ENCODE results near the gene PNMA3. TPM values are rescaled to one million over a fixed set of nuclear protein-coding genes. Genes with fewer than 3 reads are reported as not detected.
"Not testable (repeated sequence)": the region's sequence is repeated elsewhere in the genome, so short reads cannot be mapped to it uniquely, and the experiment has no call there.

Gene PNMA3
- total and polyA plus RNA-seq, 7 donors: 0.16 to 0.69 (median 0.38) TPM; not detected in 3

GRCh38 chrX:153063315-153063714 lies 7.0 kb downstream of the PNMA3 start:
- intact Hi-C loops (cut with DNase I): no loop called here
- TF ChIP-seq, protein P1, sequence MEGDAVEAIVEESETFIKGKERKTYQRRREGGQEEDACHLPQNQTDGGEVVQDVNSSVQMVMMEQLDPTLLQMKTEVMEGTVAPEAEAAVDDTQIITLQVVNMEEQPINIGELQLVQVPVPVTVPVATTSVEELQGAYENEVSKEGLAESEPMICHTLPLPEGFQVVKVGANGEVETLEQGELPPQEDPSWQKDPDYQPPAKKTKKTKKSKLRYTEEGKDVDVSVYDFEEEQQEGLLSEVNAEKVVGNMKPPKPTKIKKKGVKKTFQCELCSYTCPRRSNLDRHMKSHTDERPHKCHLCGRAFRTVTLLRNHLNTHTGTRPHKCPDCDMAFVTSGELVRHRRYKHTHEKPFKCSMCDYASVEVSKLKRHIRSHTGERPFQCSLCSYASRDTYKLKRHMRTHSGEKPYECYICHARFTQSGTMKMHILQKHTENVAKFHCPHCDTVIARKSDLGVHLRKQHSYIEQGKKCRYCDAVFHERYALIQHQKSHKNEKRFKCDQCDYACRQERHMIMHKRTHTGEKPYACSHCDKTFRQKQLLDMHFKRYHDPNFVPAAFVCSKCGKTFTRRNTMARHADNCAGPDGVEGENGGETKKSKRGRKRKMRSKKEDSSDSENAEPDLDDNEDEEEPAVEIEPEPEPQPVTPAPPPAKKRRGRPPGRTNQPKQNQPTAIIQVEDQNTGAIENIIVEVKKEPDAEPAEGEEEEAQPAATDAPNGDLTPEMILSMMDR (IDR thresholded peaks at IDR 0.05): no peak
- TF ChIP-seq POLR2AphosphoS5 (IDR thresholded peaks at IDR 0.05) (no peak), POLR2A (IDR thresholded peaks at IDR 0.05) (no peak), EP300 (IDR thresholded peaks at IDR 0.05) (no peak)

GRCh38 chrX:153064061-153064460 lies 7.8 kb downstream of the PNMA3 start:
- Histone ChIP-seq H3K9me3 (no peaks in the 10 kb centered on the region), H3K36me3 (no peaks in the 10 kb centered on the region), H3K4me3 (no peak overlapping the region), H3K27ac (no peak overlapping the region), H3K4me1 (no peaks in the 10 kb centered on the region), H3K27me3 (peaks cover 0 to 3% (median 0%) of the 10 kb centered on the region in 3 donors)
- intact Hi-C loops (cut with DNase I): no loop called here
- no peak for DNase-seq
- no peak for TF ChIP-seq POLR2A (IDR thresholded peaks at IDR 0.05)
- TF ChIP-seq, protein P1 (IDR thresholded peaks at IDR 0.05): no peak
- TF ChIP-seq EP300 (IDR thresholded peaks at IDR 0.05): no peak
- TF ChIP-seq POLR2AphosphoS5 (IDR thresholded peaks at IDR 0.05): no peak
- WGBS, 2 donors: 85 to 86% methylated on average over 2 of the region's 2 CpGs

More at GRCh38 chrX:153063315-153063714, 7.0 kb downstream of the PNMA3 start:
- H3K36me3 ChIP-seq: no peaks in the 10 kb centered on the region
- no peaks in the 10 kb centered on the region for H3K9me3 ChIP-seq
- H3K4me3 ChIP-seq: no peak overlapping the region
- DNase-seq: no peak
- H3K4me1 ChIP-seq: no peaks in the 10 kb centered on the region
- H3K27ac ChIP-seq: no peak overlapping the region
- H3K27me3 ChIP-seq: peaks cover 0 to 11% (median 0%) of the 10 kb centered on the region in 3 donors

DNA sequence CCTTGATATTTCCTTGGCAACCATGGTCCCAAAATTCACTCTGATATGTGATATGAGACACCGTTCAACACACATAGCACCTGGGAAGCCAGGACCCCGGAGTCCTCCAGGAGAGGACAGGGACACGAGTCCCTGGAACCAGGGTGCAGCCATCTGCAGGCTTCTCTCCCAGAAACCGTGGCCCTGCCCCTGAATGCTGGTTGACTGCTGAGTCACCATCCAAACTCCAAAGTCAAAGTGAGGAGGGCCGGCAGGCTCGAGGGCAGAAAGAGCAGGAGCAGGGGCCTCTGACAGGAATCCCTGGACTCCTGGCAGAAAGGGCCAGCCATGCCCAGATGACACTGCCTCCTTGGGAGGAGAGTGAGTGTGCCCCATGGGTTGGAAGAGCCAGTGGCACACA lies 9.1 kb downstream of the PNMA3 start:
- WGBS, 2 donors: 64 to 77% methylated on average over 6 of the region's 6 CpGs
- Histone ChIP-seq H3K4me1 (no peaks in the 10 kb centered on the region), H3K36me3 (no peaks in the 10 kb centered on the region), H3K4me3 (no peak overlapping the region), H3K27me3 (no peaks in the 10 kb centered on the region), H3K9me3 (no peaks in the 10 kb centered on the region), H3K27ac (no peak overlapping the region)
- DNase-seq: no peak
- intact Hi-C loops (cut with DNase I): no loop called here
- TF ChIP-seq POLR2A (IDR thresholded peaks at IDR 0.05) (no peak), POLR2AphosphoS5 (IDR thresholded peaks at IDR 0.05) (no peak), EP300 (IDR thresholded peaks at IDR 0.05) (no peak)
- TF ChIP-seq, protein P1 (IDR thresholded peaks at IDR 0.05): no peak

DNA sequence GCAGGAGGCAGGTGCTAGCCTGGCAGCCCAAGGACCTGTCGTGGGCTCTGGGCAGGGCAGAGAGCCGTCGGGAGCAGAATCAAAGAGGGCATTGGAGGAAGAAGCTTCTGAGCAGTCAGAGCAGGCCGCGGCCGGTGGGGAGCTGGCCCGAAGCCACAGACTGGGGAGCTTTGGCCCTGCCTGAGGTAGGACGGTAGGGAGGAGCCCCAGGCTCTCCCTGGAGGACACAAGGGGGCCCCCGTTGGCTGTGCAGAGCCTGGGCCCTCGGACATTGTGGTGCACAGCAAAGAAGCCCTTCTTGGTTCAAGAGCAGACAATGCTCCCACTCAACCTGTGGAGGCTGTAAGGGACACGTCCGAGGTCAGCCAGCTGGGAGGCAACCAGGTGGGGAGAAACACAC lies 10.1 kb downstream of the PNMA3 start:
- H3K4me3 ChIP-seq; intact Hi-C loops (cut with DNase I); H3K4me1 ChIP-seq; H3K27ac ChIP-seq; H3K9me3 ChIP-seq; DNase-seq; H3K27me3 ChIP-seq; H3K36me3 ChIP-seq: not testable (repeated sequence)
- WGBS, 2 donors: 22 to 59% methylated on average over 3 of the region's 12 CpGs

- H3K4me3 ChIP-seq; H3K36me3 ChIP-seq; H3K4me1 ChIP-seq; H3K27ac ChIP-seq; DNase-seq; intact Hi-C loops (cut with DNase I); H3K27me3 ChIP-seq; H3K9me3 ChIP-seq: not testable (repeated sequence)
- no CpG with 5 or more reads among the region's 76 CpGs for WGBS, 2 donors
Measured at GRCh38 chrX:153071909-153072583, 15.8 kb downstream of the PNMA3 start, which contains the start of gene PNMA6A. PNMA6A (plus strand) TSS chrX:153072454; CDS start chrX:153073063, 609 bp downstream.

- H3K4me1 ChIP-seq; intact Hi-C loops (cut with DNase I): not testable (repeated sequence)
- 81 to 98% methylated on average over 7 of the region's 29 CpGs for WGBS, 2 donors
Measured at GRCh38 chrX:153073331-153073730, 17.1 kb downstream of the PNMA3 start.

More at GRCh38 chrX:153073331-153073730, 17.1 kb downstream of the PNMA3 start:
- H3K27me3 ChIP-seq, H3K27ac ChIP-seq, H3K4me3 ChIP-seq, H3K36me3 ChIP-seq, DNase-seq, H3K9me3 ChIP-seq: not testable (repeated sequence)

Measured in sigmoid colon (tissue), 7 donors.